SK-N-SH treated with all-trans-retinoic acid at 6 μM for 48 hours (cell line): ENCODE data around the gene POLR2F.
"Not testable (repeated sequence)": the region's sequence is repeated elsewhere in the genome, so short reads cannot be mapped to it uniquely, and the experiment has no call there.

Experiments used
- ARNTL ChIP-seq: fragments of 450-650 bp; formaldehyde crosslinking; IDR thresholded peaks from 2 replicates; pipeline ENCODE4 v1.5.0; 2020; ENCODE audit warnings: low read depth, mild to moderate bottlenecking, moderate library complexity, borderline replicate concordance
- GLIS3 ChIP-seq: fragments of 250-450 bp; sonication (Bioruptor Pico); IDR thresholded peaks from 2 replicates; pipeline ENCODE4 v1.5.0; 2020; ENCODE audit warnings: mild to moderate bottlenecking, moderate library complexity
- TF ChIP-seq, protein P1 (sequence below): fragments of 250-450 bp; sonication (Bioruptor Pico); IDR thresholded peaks from 2 replicates; pipeline ENCODE4 v1.8.0; 2020; ENCODE audit warnings: mild to moderate bottlenecking, moderate library complexity, borderline replicate concordance

- not testable (repeated sequence) for TF ChIP-seq ARNTL, GLIS3 (CRISPR knock-in tag)
- TF ChIP-seq, protein P1, sequence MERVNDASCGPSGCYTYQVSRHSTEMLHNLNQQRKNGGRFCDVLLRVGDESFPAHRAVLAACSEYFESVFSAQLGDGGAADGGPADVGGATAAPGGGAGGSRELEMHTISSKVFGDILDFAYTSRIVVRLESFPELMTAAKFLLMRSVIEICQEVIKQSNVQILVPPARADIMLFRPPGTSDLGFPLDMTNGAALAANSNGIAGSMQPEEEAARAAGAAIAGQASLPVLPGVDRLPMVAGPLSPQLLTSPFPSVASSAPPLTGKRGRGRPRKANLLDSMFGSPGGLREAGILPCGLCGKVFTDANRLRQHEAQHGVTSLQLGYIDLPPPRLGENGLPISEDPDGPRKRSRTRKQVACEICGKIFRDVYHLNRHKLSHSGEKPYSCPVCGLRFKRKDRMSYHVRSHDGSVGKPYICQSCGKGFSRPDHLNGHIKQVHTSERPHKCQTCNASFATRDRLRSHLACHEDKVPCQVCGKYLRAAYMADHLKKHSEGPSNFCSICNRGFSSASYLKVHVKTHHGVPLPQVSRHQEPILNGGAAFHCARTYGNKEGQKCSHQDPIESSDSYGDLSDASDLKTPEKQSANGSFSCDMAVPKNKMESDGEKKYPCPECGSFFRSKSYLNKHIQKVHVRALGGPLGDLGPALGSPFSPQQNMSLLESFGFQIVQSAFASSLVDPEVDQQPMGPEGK (CRISPR knock-in tag) = not testable (repeated sequence)
Measured at GRCh38 chr22:37947142-37947795, 6.2 kb upstream of the POLR2F start.
